Measurements from ENCODE around the gene SLC13A2. TPM values are rescaled to one million over a fixed set of nuclear protein-coding genes. Genes with fewer than 3 reads are reported as not detected.
"Not testable (repeated sequence)": the region's sequence is repeated elsewhere in the genome, so short reads cannot be mapped to it uniquely, and the experiment has no call there.

Gene SLC13A2
- total and polyA plus RNA-seq, 12 donors, result 0.03 to 1.6 (median 0.05) TPM; not detected in 9

- Histone ChIP-seq H3K36me3 (replicated peaks in 1 of 2) (no peaks in the 10 kb centered on the region), H3K4me1 (replicated peaks in 1 of 2) (no peaks in the 10 kb centered on the region), H3K27ac (no peak overlapping the region), H3K9me3 (replicated peaks in 1 of 3) (no peaks in the 10 kb centered on the region), H3K4me3 (no peak overlapping the region), H3K27me3 (no peaks in the 10 kb centered on the region)
- no peak for DNase-seq
- intact Hi-C loops (cut with DNase I), result no loop called here
- 69 to 88% (median 72%) methylated on average over 10 to 21 of the region's 21 CpGs for WGBS, 4 donors
- no peak for TF ChIP-seq CTCF (IDR thresholded peaks at IDR 0.05)
- no peak for TF ChIP-seq POLR2A (IDR thresholded peaks at IDR 0.05)
Measured at GRCh38 chr17:28521311-28522085, 48.1 kb downstream of the SLC13A2 start.

DNA sequence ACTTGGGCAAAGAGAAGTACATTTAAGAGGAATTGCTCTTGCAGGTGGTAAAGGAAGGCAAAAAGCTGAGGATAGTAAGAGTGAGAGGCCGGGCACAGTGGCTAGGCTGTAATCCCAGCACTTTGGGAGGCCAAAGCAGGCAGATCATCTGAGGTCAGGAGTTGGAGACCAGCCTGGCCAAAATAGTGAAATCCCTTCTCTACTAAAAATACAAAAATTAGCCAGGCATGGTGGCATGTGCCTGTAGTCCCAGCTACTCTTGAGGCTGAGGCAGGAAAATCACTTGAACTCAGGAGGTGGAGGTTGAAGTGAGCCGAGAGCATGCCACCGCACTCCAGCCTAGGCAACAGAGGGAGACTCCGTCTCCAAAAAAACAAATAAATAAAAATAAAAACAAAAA lies 48.8 kb downstream of the SLC13A2 start:
- H3K36me3 ChIP-seq (replicated peaks in 1 of 2); intact Hi-C loops (cut with DNase I); H3K27ac ChIP-seq; H3K4me3 ChIP-seq; H3K4me1 ChIP-seq (replicated peaks in 1 of 2); H3K9me3 ChIP-seq (replicated peaks in 1 of 3); DNase-seq; H3K27me3 ChIP-seq: not testable (repeated sequence)
- 88 to 95% (median 93%) methylated on average over 4 of the region's 4 CpGs for WGBS, 4 donors

- WGBS, 4 donors, result 82 to 93% (median 89%) methylated on average over 3 to 6 of the region's 6 CpGs
Measured at GRCh38 chr17:28523186-28523585, 49.7 kb downstream of the SLC13A2 start.

GRCh38 chr17:28523876-28524275 lies 50.4 kb downstream of the SLC13A2 start:
- Histone ChIP-seq H3K4me1 (replicated peaks in 1 of 2) (no peaks in the 10 kb centered on the region), H3K36me3 (replicated peaks in 1 of 2) (no peaks in the 10 kb centered on the region), H3K27ac (no peak overlapping the region), H3K27me3 (no peaks in the 10 kb centered on the region), H3K9me3 (replicated peaks in 1 of 3) (no peaks in the 10 kb centered on the region), H3K4me3 (no peak overlapping the region)
- intact Hi-C loops (cut with DNase I), result no loop called here
- no peak for TF ChIP-seq POLR2A (IDR thresholded peaks at IDR 0.05)
- TF ChIP-seq CTCF (IDR thresholded peaks at IDR 0.05), result no peak
- no peak for DNase-seq
- 73 to 88% (median 84%) methylated on average over 2 to 15 of the region's 15 CpGs for WGBS, 4 donors

More at GRCh38 chr17:28523186-28523585, 49.7 kb downstream of the SLC13A2 start:
- DNase-seq, result no peak
- H3K4me1 ChIP-seq (replicated peaks in 1 of 2), result no peaks in the 10 kb centered on the region
- TF ChIP-seq CTCF (IDR thresholded peaks at IDR 0.05), result no peak
- no peak for TF ChIP-seq POLR2A (IDR thresholded peaks at IDR 0.05)
- H3K27me3 ChIP-seq, result no peaks in the 10 kb centered on the region
- H3K4me3 ChIP-seq, result no peak overlapping the region
- intact Hi-C loops (cut with DNase I), result no loop called here
- H3K27ac ChIP-seq, result no peak overlapping the region
- H3K36me3 ChIP-seq (replicated peaks in 1 of 2), result no peaks in the 10 kb centered on the region
- no peaks in the 10 kb centered on the region for H3K9me3 ChIP-seq (replicated peaks in 1 of 3)

Measured in adrenal gland (tissue), 12 donors.